ENCODE results near the gene CACNB1. TPM values are rescaled to one million over a fixed set of nuclear protein-coding genes. Genes with fewer than 3 reads are reported as not detected.

Gene CACNB1
- total and polyA plus RNA-seq, 2 experiments from 2014 or later = 27.6 to 41.6 TPM

DNA sequence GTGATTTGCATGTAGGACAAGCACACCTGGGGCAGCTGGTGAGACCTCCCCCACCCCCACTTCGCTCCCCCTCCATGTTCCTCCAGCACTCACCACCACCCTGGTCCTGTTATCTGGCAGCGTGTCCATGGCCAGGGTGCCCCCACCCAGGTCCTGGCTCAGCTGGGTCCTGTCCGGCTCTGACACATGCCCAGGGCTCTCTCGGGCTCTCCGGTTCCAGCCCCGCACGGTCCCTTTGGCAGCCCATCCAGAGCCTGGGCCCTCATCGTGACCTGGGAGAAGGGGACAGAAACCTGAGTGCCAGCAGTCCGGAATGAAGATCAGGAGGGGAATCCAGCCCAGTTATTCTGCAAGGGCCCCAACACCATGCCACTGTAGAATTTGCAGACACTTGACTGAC, 57.9 kb downstream of the CACNB1 start:
- Histone ChIP-seq H3K4me1 (ENCODE audit: low read depth) (no peaks in the 10 kb centered on the region), H3K27me3 (no peaks in the 10 kb centered on the region), H3K9me3 (ENCODE audit: low read depth) (no peaks in the 10 kb centered on the region), H3K27ac (no peak overlapping the region), H3K36me3 (no peaks in the 10 kb centered on the region), H3K4me3 (no peak overlapping the region)
- TF ChIP-seq, protein P1, sequence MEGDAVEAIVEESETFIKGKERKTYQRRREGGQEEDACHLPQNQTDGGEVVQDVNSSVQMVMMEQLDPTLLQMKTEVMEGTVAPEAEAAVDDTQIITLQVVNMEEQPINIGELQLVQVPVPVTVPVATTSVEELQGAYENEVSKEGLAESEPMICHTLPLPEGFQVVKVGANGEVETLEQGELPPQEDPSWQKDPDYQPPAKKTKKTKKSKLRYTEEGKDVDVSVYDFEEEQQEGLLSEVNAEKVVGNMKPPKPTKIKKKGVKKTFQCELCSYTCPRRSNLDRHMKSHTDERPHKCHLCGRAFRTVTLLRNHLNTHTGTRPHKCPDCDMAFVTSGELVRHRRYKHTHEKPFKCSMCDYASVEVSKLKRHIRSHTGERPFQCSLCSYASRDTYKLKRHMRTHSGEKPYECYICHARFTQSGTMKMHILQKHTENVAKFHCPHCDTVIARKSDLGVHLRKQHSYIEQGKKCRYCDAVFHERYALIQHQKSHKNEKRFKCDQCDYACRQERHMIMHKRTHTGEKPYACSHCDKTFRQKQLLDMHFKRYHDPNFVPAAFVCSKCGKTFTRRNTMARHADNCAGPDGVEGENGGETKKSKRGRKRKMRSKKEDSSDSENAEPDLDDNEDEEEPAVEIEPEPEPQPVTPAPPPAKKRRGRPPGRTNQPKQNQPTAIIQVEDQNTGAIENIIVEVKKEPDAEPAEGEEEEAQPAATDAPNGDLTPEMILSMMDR (IDR thresholded peaks at IDR 0.05; ENCODE audit: low read depth, low read length) = no peak
- no peak for DNase-seq (ENCODE audit: low read depth in 1 of 2, low spot score in 1 of 2)

DNA sequence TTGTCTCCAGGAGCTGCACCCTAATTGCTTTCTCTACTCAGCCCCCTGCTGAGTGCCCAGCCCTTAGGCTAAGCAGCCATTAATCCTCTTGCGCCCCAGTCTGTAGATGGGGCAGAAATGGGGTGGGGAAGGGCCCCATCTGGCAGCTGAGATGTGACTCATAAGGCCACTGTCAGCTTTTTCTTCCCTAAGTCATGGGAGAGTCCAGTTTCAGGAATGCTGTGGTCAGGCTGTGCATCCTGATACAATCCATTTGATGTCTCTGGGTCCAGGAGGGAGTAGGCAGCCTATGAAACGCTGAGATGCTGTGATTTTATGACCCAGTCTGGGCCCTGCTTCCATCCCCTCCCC, 58.3 kb downstream of the CACNB1 start:
- DNase-seq (ENCODE audit: low read depth in 1 of 2, low spot score in 1 of 2) = peak in 1 of 2 donors; percentile 65
- Histone ChIP-seq H3K4me3 (no peak overlapping the region), H3K9me3 (ENCODE audit: low read depth) (no peaks in the 10 kb centered on the region), H3K27me3 (no peaks in the 10 kb centered on the region), H3K27ac (no peak overlapping the region), H3K36me3 (no peaks in the 10 kb centered on the region), H3K4me1 (ENCODE audit: low read depth) (no peaks in the 10 kb centered on the region)
- TF ChIP-seq, protein P1 (IDR thresholded peaks at IDR 0.05; ENCODE audit: low read depth, low read length) = no peak

DNA sequence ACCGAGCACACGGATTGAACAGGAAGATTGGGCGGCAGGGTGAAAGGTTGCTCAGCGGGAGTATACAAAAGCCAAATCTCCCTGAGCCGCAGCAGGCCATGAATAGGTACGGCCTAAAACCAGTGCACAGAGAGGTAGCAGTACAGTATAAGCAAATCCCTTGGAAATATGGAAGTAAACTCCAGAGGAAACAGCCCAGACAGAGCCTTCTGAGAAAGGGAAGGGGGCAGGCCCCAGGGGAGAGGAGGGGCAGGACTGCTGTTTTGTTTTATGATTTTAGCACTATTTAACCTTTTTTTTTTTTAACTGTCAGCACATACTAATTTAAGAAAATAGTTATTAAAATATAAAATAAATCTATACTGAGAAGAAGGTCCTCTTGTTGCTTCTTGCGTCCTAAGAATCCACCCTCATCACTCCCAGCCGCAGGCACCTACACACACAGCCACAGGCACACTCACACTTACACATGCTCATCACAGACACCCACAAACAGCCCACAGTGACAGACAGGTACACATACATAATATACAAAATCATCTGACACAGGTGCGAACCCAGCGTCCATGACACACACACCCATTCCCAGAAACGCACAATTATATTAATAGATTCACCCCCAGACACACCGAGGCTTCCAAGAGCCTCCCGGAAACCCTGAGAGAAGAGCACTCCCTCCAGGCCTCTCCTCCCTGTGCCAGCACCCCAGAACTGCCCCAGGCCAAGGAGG, 58.9 kb downstream of the CACNB1 start:
- no peak for DNase-seq (ENCODE audit: low read depth in 1 of 2, low spot score in 1 of 2)
- Histone ChIP-seq H3K27ac (no peak overlapping the region), H3K4me1 (ENCODE audit: low read depth) (no peaks in the 10 kb centered on the region), H3K9me3 (ENCODE audit: low read depth) (no peaks in the 10 kb centered on the region), H3K27me3 (no peaks in the 10 kb centered on the region), H3K4me3 (no peak overlapping the region), H3K36me3 (no peaks in the 10 kb centered on the region)
- TF ChIP-seq, protein P1 (IDR thresholded peaks at IDR 0.05; ENCODE audit: low read depth, low read length) = no peak

DNA sequence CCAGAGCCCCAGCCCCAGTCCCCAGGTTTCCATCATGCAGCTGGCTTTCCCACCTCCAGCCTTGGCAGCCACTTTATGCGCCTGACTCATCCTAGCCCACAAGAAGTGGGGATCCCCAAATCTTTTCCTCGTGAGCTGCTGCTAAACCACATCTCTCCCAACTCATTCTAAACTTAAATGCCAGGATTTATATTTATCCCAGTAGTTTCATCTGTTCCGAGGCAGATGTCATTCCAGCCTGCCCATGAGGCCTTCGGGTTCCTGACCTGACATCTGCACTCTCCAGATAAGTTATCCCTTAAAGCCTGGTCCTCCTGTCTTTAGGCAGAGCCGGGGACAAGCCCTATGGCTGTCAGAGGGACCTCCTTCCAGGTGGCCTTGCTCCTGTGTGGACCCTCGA, 62.6 kb downstream of the CACNB1 start:
- Histone ChIP-seq H3K27me3 (no peaks in the 10 kb centered on the region), H3K4me3 (no peak overlapping the region), H3K36me3 (no peaks in the 10 kb centered on the region), H3K4me1 (ENCODE audit: low read depth) (no peaks in the 10 kb centered on the region), H3K27ac (no peak overlapping the region), H3K9me3 (ENCODE audit: low read depth) (no peaks in the 10 kb centered on the region)
- TF ChIP-seq, protein P1 (IDR thresholded peaks at IDR 0.05; ENCODE audit: low read depth, low read length) = no peak
- DNase-seq (ENCODE audit: low read depth in 1 of 2, low spot score in 1 of 2) = no peak

DNA sequence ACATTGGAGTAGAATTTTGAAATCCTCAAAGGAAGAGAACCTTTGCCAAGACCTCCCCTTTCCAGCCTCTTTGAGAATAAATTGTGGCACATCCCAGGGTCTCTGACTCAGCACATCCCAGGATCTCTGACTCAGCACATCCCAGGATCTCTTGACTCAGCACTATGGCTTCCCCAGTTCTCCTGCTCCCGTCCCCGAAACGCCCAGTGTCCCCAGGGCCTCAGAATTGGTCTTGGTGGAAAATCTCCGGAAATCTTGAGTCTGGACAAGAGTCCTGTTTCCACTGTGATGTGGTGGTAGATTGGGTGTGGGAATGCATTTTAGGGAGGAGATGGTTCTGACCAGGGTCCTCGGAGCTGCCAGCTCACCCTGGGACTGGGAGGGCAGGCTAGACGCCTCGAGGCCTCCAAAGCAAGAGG, 65.3 kb downstream of the CACNB1 start:
- H3K27ac ChIP-seq = no peak overlapping the region
- H3K27me3 ChIP-seq = no peaks in the 10 kb centered on the region
- no peaks in the 10 kb centered on the region for H3K4me1 ChIP-seq (ENCODE audit: low read depth)
- TF ChIP-seq, protein P1 (IDR thresholded peaks at IDR 0.05; ENCODE audit: low read depth, low read length) = no peak
- no peaks in the 10 kb centered on the region for H3K9me3 ChIP-seq (ENCODE audit: low read depth)
- H3K4me3 ChIP-seq = no peak overlapping the region
- peak in 1 of 2 donors; percentile 91 for DNase-seq (ENCODE audit: low read depth in 1 of 2, low spot score in 1 of 2)
- H3K36me3 ChIP-seq = no peaks in the 10 kb centered on the region
